ENCODE results near the gene GAPDH.
"Not testable (repeated sequence)": the region's sequence is repeated elsewhere in the genome, so short reads cannot be mapped to it uniquely, and the experiment has no call there.

Gene GAPDH

GRCh38 chr12:6553051-6553868 is 18.9 kb downstream of the GAPDH start:
- H3K9me2 ChIP-seq (replicated peaks; ENCODE audit: control insufficient read depth, low read length), result no peaks in the 10 kb centered on the region
- peak overlapping the region; percentile 95 for H3K4me3 ChIP-seq (ENCODE audit: low read length)
- no peak for TF ChIP-seq EZH2phosphoT487 (IDR thresholded peaks at IDR 0.05; ENCODE audit: borderline replicate concordance, low read length)
- TF ChIP-seq, protein P1, sequence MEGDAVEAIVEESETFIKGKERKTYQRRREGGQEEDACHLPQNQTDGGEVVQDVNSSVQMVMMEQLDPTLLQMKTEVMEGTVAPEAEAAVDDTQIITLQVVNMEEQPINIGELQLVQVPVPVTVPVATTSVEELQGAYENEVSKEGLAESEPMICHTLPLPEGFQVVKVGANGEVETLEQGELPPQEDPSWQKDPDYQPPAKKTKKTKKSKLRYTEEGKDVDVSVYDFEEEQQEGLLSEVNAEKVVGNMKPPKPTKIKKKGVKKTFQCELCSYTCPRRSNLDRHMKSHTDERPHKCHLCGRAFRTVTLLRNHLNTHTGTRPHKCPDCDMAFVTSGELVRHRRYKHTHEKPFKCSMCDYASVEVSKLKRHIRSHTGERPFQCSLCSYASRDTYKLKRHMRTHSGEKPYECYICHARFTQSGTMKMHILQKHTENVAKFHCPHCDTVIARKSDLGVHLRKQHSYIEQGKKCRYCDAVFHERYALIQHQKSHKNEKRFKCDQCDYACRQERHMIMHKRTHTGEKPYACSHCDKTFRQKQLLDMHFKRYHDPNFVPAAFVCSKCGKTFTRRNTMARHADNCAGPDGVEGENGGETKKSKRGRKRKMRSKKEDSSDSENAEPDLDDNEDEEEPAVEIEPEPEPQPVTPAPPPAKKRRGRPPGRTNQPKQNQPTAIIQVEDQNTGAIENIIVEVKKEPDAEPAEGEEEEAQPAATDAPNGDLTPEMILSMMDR (IDR thresholded peaks at IDR 0.05; ENCODE audit: low read depth, low read length, poor library complexity, severe bottlenecking), result no peak
- H3K9me3 ChIP-seq (ENCODE audit: control insufficient read depth, insufficient read depth, low read length), result no peaks in the 10 kb centered on the region
- H3K4me1 ChIP-seq (ENCODE audit: control insufficient read depth, low read length), result peaks cover 30% of the 10 kb centered on the region
- H3K36me3 ChIP-seq (ENCODE audit: control insufficient read depth, low read length), result peaks cover 75% of the 10 kb centered on the region
- H3K4me2 ChIP-seq (ENCODE audit: low read length), result peak overlapping the region; percentile 86
- no peak overlapping the region for H3K27ac ChIP-seq (ENCODE audit: low read depth, low read length)
- H3K27me3 ChIP-seq (ENCODE audit: control insufficient read depth, low read length), result no peaks in the 10 kb centered on the region
- peaks cover 72% of the 10 kb centered on the region for H3K79me2 ChIP-seq (ENCODE audit: control insufficient read depth, low read length)
- H4K20me1 ChIP-seq (ENCODE audit: control insufficient read depth, insufficient read depth, low read depth, low read length), result 0 out of 2 replicates have a peak, but pooled peaks cover 3% of the 10 kb centered on the region
- H3F3A ChIP-seq (ENCODE audit: control insufficient read depth, insufficient read depth), result peaks cover 5% of the 10 kb centered on the region; the same call in 1 of the 2 replicates

GRCh38 chr12:6554168-6555017 is 20.1 kb downstream of the GAPDH start:
- peak overlapping the region; percentile 95 for H3K4me3 ChIP-seq (ENCODE audit: low read length)
- no peaks in the 10 kb centered on the region for H3K27me3 ChIP-seq (ENCODE audit: control insufficient read depth, low read length)
- peak overlapping the region; percentile 86 for H3K4me2 ChIP-seq (ENCODE audit: low read length)
- TF ChIP-seq EZH2phosphoT487 (IDR thresholded peaks at IDR 0.05; ENCODE audit: borderline replicate concordance, low read length), result no peak
- TF ChIP-seq, protein P1 (IDR thresholded peaks at IDR 0.05; ENCODE audit: low read depth, low read length, poor library complexity, severe bottlenecking), result peak; percentile 71
- H3K79me2 ChIP-seq (ENCODE audit: control insufficient read depth, low read length), result peaks cover 72% of the 10 kb centered on the region
- no peaks in the 10 kb centered on the region for H3K9me2 ChIP-seq (replicated peaks; ENCODE audit: control insufficient read depth, low read length)
- peaks cover 9% of the 10 kb centered on the region for H3F3A ChIP-seq (ENCODE audit: control insufficient read depth, insufficient read depth)
- peak overlapping the region; percentile 46 for H3K27ac ChIP-seq (ENCODE audit: low read depth, low read length)
- H3K9me3 ChIP-seq (ENCODE audit: control insufficient read depth, insufficient read depth, low read length), result no peaks in the 10 kb centered on the region
- peaks cover 32% of the 10 kb centered on the region for H3K4me1 ChIP-seq (ENCODE audit: control insufficient read depth, low read length)
- H4K20me1 ChIP-seq (ENCODE audit: control insufficient read depth, insufficient read depth, low read depth, low read length), result 0 out of 2 replicates have a peak, but pooled peaks cover 3% of the 10 kb centered on the region
- H3K36me3 ChIP-seq (ENCODE audit: control insufficient read depth, low read length), result peaks cover 73% of the 10 kb centered on the region

DNA sequence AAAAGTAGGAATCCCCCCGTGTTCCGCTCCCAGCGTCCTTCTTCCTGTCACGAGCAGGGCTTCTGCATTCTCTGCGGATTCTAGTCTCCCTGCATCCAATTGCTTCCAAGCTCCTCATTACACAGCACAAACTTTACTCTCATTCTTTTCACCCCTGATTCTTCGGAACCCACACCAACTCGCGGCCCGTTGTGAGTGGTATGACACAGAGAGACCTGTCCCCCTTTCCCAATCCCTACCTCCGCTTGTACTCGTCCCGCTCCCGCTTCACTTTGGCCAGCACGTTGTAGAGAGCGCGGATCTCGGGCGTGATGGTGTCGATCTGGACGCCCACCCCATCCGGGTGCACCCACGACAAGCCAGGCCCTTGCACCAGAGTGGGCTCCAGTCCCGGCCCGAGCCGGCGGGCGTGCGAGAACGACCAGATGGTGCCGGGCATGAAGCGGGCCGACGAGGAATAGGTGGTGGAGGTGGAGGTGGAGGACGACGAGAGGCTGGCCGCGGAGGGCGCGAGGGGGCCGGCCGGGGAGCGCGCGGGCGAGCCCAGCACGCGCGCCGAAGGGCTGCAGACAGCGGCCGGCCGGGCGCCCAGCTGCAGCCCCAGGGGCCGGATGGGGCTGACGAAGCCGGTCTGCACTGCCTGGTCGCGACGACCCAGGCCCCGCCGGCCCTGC is 20.8 kb downstream of the GAPDH start:
- Histone ChIP-seq H3K4me2 (ENCODE audit: low read length) (peak overlapping the region; percentile 86), H3K27ac (ENCODE audit: low read depth, low read length) (peak overlapping the region; percentile 46), H3F3A (ENCODE audit: control insufficient read depth, insufficient read depth) (peaks cover 16% of the 10 kb centered on the region), H3K79me2 (ENCODE audit: control insufficient read depth, low read length) (peaks cover 70% of the 10 kb centered on the region), H3K36me3 (ENCODE audit: control insufficient read depth, low read length) (peaks cover 73% of the 10 kb centered on the region), H3K27me3 (ENCODE audit: control insufficient read depth, low read length) (no peaks in the 10 kb centered on the region), H3K4me1 (ENCODE audit: control insufficient read depth, low read length) (peaks cover 32% of the 10 kb centered on the region), H3K4me3 (ENCODE audit: low read length) (peak overlapping the region; percentile 95), H4K20me1 (ENCODE audit: control insufficient read depth, insufficient read depth, low read depth, low read length) (0 out of 2 replicates have a peak, but pooled peaks cover 3% of the 10 kb centered on the region), H3K9me3 (ENCODE audit: control insufficient read depth, insufficient read depth, low read length) (no peaks in the 10 kb centered on the region), H3K9me2 (replicated peaks; ENCODE audit: control insufficient read depth, low read length) (no peaks in the 10 kb centered on the region)
- no peak for TF ChIP-seq EZH2phosphoT487 (IDR thresholded peaks at IDR 0.05; ENCODE audit: borderline replicate concordance, low read length)
- TF ChIP-seq, protein P1 (IDR thresholded peaks at IDR 0.05; ENCODE audit: low read depth, low read length, poor library complexity, severe bottlenecking), result no peak

DNA sequence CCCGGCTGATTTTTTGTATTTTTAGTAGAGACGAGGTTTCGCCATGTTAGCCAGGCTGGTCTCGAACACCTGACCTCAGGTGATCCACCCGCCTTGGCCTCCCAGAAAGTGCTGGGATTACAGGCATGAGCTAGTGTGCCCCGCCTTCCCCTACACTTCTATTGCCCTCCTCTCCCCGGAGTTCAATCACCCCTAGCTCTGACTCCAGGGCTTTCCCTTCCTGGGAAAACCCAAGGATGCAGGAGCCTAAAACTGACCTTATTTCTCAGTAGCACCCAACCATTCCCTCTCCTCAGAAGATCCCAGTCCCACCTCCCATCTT is 22.1 kb downstream of the GAPDH start:
- peak overlapping the region; percentile 95 for H3K4me3 ChIP-seq (ENCODE audit: low read length)
- H3K79me2 ChIP-seq (ENCODE audit: control insufficient read depth, low read length), result peaks cover 59% of the 10 kb centered on the region
- not testable (repeated sequence) for H3K27ac ChIP-seq (ENCODE audit: low read depth, low read length); H3K9me3 ChIP-seq (ENCODE audit: control insufficient read depth, insufficient read depth, low read length); H4K20me1 ChIP-seq (ENCODE audit: control insufficient read depth, insufficient read depth, low read depth, low read length); H3K9me2 ChIP-seq (replicated peaks; ENCODE audit: control insufficient read depth, low read length); H3K27me3 ChIP-seq (ENCODE audit: control insufficient read depth, low read length)
- peaks cover 76% of the 10 kb centered on the region for H3K36me3 ChIP-seq (ENCODE audit: control insufficient read depth, low read length)
- H3K4me1 ChIP-seq (ENCODE audit: control insufficient read depth, low read length), result peaks cover 32% of the 10 kb centered on the region
- peaks cover 18% of the 10 kb centered on the region for H3F3A ChIP-seq (ENCODE audit: control insufficient read depth, insufficient read depth)
- H3K4me2 ChIP-seq (ENCODE audit: low read length), result peak overlapping the region; percentile 86

Measured in DOHH2 (cell line).